Mesendoderm (in vitro differentiated cells): ENCODE measurements around the gene NUS1.
"Not testable (repeated sequence)": the region's sequence is repeated elsewhere in the genome, so short reads cannot be mapped to it uniquely, and the experiment has no call there.

Experiments
- DNase-seq: peaks from one replicate; pipeline ENCODE4 v3.0.0; 2013
- H2AK5ac ChIP-seq: 2 replicates; pipeline ENCODE4 v1.6.1; 2013; ENCODE audit warnings: low read length, inconsistent platforms
- H2BK120ac ChIP-seq: 2 replicates; pipeline ENCODE4 v1.6.1; 2013; ENCODE audit warnings: low read depth, mild to moderate bottlenecking, low read length, moderate library complexity, mixed read lengths
- H2BK15ac ChIP-seq: replicated peaks from 2 replicates; pipeline ENCODE4 v1.6.1; 2013; ENCODE audit warnings: low read depth, mild to moderate bottlenecking, moderate library complexity
- H2BK5ac ChIP-seq: 2 replicates; pipeline ENCODE4 v1.6.1; 2013; ENCODE audit warnings: low read length, inconsistent platforms
- H3K18ac ChIP-seq: 2 replicates; pipeline ENCODE4 v1.6.1; 2013; ENCODE audit warnings: mild to moderate bottlenecking, low read length, mixed read lengths
- H3K23ac ChIP-seq: one replicate; pipeline ENCODE4 v1.6.1; 2013; ENCODE audit warnings: low read length
- H3K27ac ChIP-seq: 2 replicates; pipeline ENCODE4 v1.5.1; 2013; ENCODE audit warnings: low read depth, mild to moderate bottlenecking, inconsistent platforms, low read length, moderate library complexity
- H3K27me3 ChIP-seq: 2 replicates; pipeline ENCODE4 v1.6.1; 2013; ENCODE audit warnings: low read length, control low read depth, mild to moderate bottlenecking, inconsistent platforms; ENCODE audit not compliant: insufficient read depth, poor library complexity
- H3K36me3 ChIP-seq: 2 replicates; pipeline ENCODE4 v1.6.1; 2013; ENCODE audit warnings: low read length, inconsistent platforms; ENCODE audit not compliant: control insufficient read depth, insufficient read depth
- H3K4ac ChIP-seq: one replicate; pipeline ENCODE4 v1.6.1; 2013; ENCODE audit warnings: low read depth, mild to moderate bottlenecking, low read length, moderate library complexity
- H3K4me1 ChIP-seq: 2 replicates; pipeline ENCODE4 v1.6.1; 2013; ENCODE audit warnings: low read depth, low read length, inconsistent platforms; ENCODE audit not compliant: control insufficient read depth
- H3K4me2 ChIP-seq: 2 replicates; pipeline ENCODE4 v1.6.1; 2013; ENCODE audit warnings: low read length
- H3K4me3 ChIP-seq: 2 replicates; pipeline ENCODE4 v1.5.1; 2013; ENCODE audit warnings: mild to moderate bottlenecking, low read length
- H3K56ac ChIP-seq: one replicate; pipeline ENCODE4 v1.6.1; 2013; ENCODE audit warnings: low read length
- H3K79me1 ChIP-seq: 2 replicates; pipeline ENCODE4 v1.6.1; 2013; ENCODE audit warnings: low read length, inconsistent platforms
- H3K79me2 ChIP-seq: 2 replicates; pipeline ENCODE4 v1.6.1; 2013; ENCODE audit warnings: mild to moderate bottlenecking, low read length; ENCODE audit not compliant: control insufficient read depth, insufficient read depth
- H3K9ac ChIP-seq: 2 replicates; pipeline ENCODE4 v1.6.1; 2013; ENCODE audit warnings: low read length, inconsistent platforms
- H4K5ac ChIP-seq: one replicate; pipeline ENCODE4 v1.6.1; 2013; ENCODE audit warnings: low read length
- H4K8ac ChIP-seq: one replicate; pipeline ENCODE4 v1.6.1; 2013; ENCODE audit warnings: low read depth, mild to moderate bottlenecking, control low read depth, low read length, moderate library complexity
- WGBS: extraction: QIAGEN DNeasy Blood & Tissue Kit; methylation state at CpG from one replicate; pipeline ENCODE4 v1.1.7; 2013; ENCODE audit warnings: low lambda C conversion rate, missing lambda C conversion rate; ENCODE audit not compliant: insufficient coverage; ENCODE audit errors: extremely low coverage; 5-methylcytosine and 5-hydroxymethylcytosine counted together

Gene NUS1

DNA sequence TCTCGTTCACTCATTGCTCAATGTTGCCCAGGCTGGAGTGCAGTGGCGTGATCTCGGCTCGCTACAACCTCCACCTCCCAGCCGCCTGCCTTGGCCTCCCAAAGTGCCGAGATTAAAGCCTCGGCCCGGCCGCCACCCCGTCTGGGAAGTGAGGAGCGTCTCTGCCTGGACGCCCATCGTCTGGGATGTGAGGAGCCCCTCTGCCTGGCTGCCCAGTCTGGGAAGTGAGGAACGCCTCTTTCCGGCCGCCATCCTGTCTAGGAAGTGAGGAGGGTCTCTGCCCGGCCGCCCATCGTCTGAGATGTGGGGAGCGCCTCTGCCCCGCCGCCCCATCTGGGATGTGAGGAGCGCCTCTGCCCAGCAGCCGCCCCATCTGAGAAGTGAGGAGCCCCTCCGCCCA lies 75.4 kb downstream of the NUS1 start:
- H2BK120ac ChIP-seq, H3K4ac ChIP-seq, H3K4me1 ChIP-seq, H2BK5ac ChIP-seq, H3K27ac ChIP-seq, H3K23ac ChIP-seq, H3K4me3 ChIP-seq, H3K79me1 ChIP-seq, H3K36me3 ChIP-seq, H3K4me2 ChIP-seq, H3K27me3 ChIP-seq, H2BK15ac ChIP-seq, H3K79me2 ChIP-seq, H3K18ac ChIP-seq, H2AK5ac ChIP-seq, H4K8ac ChIP-seq, H3K9ac ChIP-seq, H4K5ac ChIP-seq, DNase-seq, H3K56ac ChIP-seq: not testable (repeated sequence)
- WGBS = no CpG with 5 or more reads among the region's 25 CpGs
